ENCODE measurements around the gene ZBED2.

GRCh38 chr3:111595232-111595631 lies at the start of gene ZBED2:
- no peak for TF ChIP-seq POLR2A (IDR thresholded peaks at IDR 0.05)
- TF ChIP-seq CTCF (IDR thresholded peaks at IDR 0.05), result no peak
- TF ChIP-seq EP300 (IDR thresholded peaks at IDR 0.05), result no peak
- TF ChIP-seq POLR2AphosphoS5 (IDR thresholded peaks at IDR 0.05), result no peak
